SH-SY5Y (cell line): ENCODE measurements around the gene PLOD2.

Experiments
- GATA2 ChIP-seq: IDR thresholded peaks from 2 replicates; pipeline ENCODE4 v1.6.1; 2011; ENCODE audit warnings: mild to moderate bottlenecking, low read depth, low read length
- GATA3 ChIP-seq: IDR thresholded peaks from 2 replicates; pipeline ENCODE4 v1.6.1; 2011; ENCODE audit warnings: low read depth, mild to moderate bottlenecking, low read length, moderate library complexity

DNA sequence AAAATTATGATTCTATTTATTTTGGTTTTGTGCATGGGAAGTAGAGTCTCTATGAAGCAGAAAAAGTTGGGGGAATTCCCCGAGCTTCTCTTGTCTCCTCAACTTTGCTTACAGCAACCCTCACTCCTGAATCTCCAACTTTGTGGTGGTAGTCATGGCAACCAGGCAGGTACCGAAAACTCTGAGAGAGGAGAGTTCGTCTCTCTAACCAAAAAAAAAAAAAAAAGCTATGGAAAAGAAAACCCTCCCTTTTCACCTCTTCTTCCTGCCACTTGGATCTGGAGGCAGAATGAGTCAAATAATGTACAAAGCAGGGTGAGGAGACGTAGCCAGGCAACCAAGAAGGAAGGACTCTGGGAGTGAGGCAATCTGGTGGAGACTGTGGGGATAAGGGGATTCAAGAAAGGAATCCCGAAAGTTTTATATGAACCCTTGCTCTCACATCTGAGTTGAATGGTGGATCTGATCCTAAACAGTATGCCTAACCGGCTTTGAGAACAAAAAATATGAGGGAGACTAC is 108.1 kb downstream of the PLOD2 start:
- TF ChIP-seq GATA2 (no peak), GATA3 (no peak)
